Activated CD8-positive, alpha-beta T cell treated with anti-CD3 and anti-CD28 coated beads, Interleukin-2, amount 10 ng/mL, durations not matched to agents 7 days and 5 days (primary cell): ENCODE data around the gene ADAMTS20. TPM values are rescaled to one million over a fixed set of nuclear protein-coding genes. Genes with fewer than 3 reads are reported as not detected.
"Not testable (repeated sequence)": the region's sequence is repeated elsewhere in the genome, so short reads cannot be mapped to it uniquely, and the experiment has no call there.

Source experiments
- ATAC-seq: fragments of 150-1000 bp; cut with Tn5 transposase; one replicate; pipeline ENCODE4 v1.10.0; 2021; ENCODE audit warnings: moderate library complexity
- CTCF ChIA-PET: fragments of 350-600 bp; sonication (Branson Sonifier 250); formaldehyde crosslinking; loops from one replicate; lab custom pipeline; 2021; ENCODE audit warnings: antibody characterized with exemption; lab: Charles Lee
- POLR2A ChIA-PET: fragments of 350-600 bp; sonication (Branson Sonifier 250); formaldehyde crosslinking; loops from one replicate; lab custom pipeline; 2021; ENCODE audit warnings: antibody characterized with exemption; lab: Charles Lee
- DNase-seq: peaks from one replicate; pipeline ENCODE4 v3.0.0-alpha.2; 2020
- H3K27ac Mint-ChIP-seq: one replicate; pipeline ENCODE4 v1.8.0; 2021; ENCODE audit warnings: mild to moderate bottlenecking, mixed read lengths
- H3K27me3 Mint-ChIP-seq: one replicate; pipeline ENCODE4 v1.8.0; 2021; ENCODE audit warnings: low read depth, mixed read lengths
- H3K36me3 Mint-ChIP-seq: one replicate; pipeline ENCODE4 v1.8.0; 2021; ENCODE audit warnings: low read depth, mixed read lengths
- H3K4me1 Mint-ChIP-seq: one replicate; pipeline ENCODE4 v1.8.0; 2021; ENCODE audit warnings: low read depth, mixed read lengths
- H3K4me3 Mint-ChIP-seq: one replicate; pipeline ENCODE4 v1.8.0; 2021; ENCODE audit warnings: mild to moderate bottlenecking, mixed read lengths
- H3K9me3 Mint-ChIP-seq: one replicate; pipeline ENCODE4 v1.8.0; 2022; ENCODE audit warnings: mixed read lengths; ENCODE audit not compliant: insufficient read depth
- total RNA-seq, 2 experiments: library from RNA; stranded (reverse); gene quantifications; one replicate each; pipeline ENCODE4 v1.2.3, GENCODE V29; 2021

ADAMTS20 gene
- total RNA-seq, 2 experiments from 2014 or later = not detected

- no peak overlapping the region for H3K4me3 Mint-ChIP-seq
- ATAC-seq (no peak), DNase-seq (no peak)
- no peak overlapping the region for H3K27ac Mint-ChIP-seq
- ChIA-PET POLR2A (no interaction called here), CTCF (no interaction called here)
- H3K9me3 Mint-ChIP-seq = no peaks in the 10 kb centered on the region
- no peaks in the 10 kb centered on the region for H3K36me3 Mint-ChIP-seq
- no peaks in the 10 kb centered on the region for H3K27me3 Mint-ChIP-seq
- H3K4me1 Mint-ChIP-seq = no peaks in the 10 kb centered on the region
These were observed 149.6 kb downstream of the ADAMTS20 start for GRCh38 chr12:43402436-43402835.

- no peak overlapping the region for H3K4me3 Mint-ChIP-seq
- no peaks in the 10 kb centered on the region for H3K4me1 Mint-ChIP-seq
- ChIA-PET POLR2A (no interaction called here), CTCF (interaction anchor here (0.6 kb wide), 1 partner anchor 136 kb away, joined by 3 read pairs; no protein-coding TSS in a partner anchor)
- H3K36me3 Mint-ChIP-seq = no peaks in the 10 kb centered on the region
- ATAC-seq = no peak
- no peak for DNase-seq
- no peaks in the 10 kb centered on the region for H3K27me3 Mint-ChIP-seq
- H3K9me3 Mint-ChIP-seq = no peaks in the 10 kb centered on the region
- H3K27ac Mint-ChIP-seq = no peak overlapping the region
These were observed 150.9 kb downstream of the ADAMTS20 start for GRCh38 chr12:43401096-43401495.

- H3K36me3 Mint-ChIP-seq = no peaks in the 10 kb centered on the region
- H3K9me3 Mint-ChIP-seq = no peaks in the 10 kb centered on the region
- ATAC-seq = no peak
- no peak for DNase-seq
- H3K4me3 Mint-ChIP-seq = no peak overlapping the region
- no peaks in the 10 kb centered on the region for H3K4me1 Mint-ChIP-seq
- no peaks in the 10 kb centered on the region for H3K27me3 Mint-ChIP-seq
- POLR2A ChIA-PET = no interaction called here
- CTCF ChIA-PET = no interaction called here
- H3K27ac Mint-ChIP-seq = no peak overlapping the region
These were observed 155.3 kb downstream of the ADAMTS20 start for GRCh38 chr12:43396671-43397070.

- Mint-ChIP-seq H3K27me3 (no peaks in the 10 kb centered on the region), H3K4me1 (no peaks in the 10 kb centered on the region), H3K27ac (no peak overlapping the region), H3K4me3 (no peak overlapping the region), H3K36me3 (no peaks in the 10 kb centered on the region), H3K9me3 (no peaks in the 10 kb centered on the region)
- CTCF ChIA-PET = interaction anchor here (1.2 kb wide), 1 partner anchor 15 kb away, joined by 3 read pairs; no protein-coding TSS in a partner anchor
- ATAC-seq (no peak), DNase-seq (no peak)
- POLR2A ChIA-PET = no interaction called here
These were observed 159.9 kb downstream of the ADAMTS20 start for GRCh38 chr12:43392116-43392515.

- ATAC-seq = no peak
These were observed 170.1 kb downstream of the ADAMTS20 start for GRCh38 chr12:43381879-43382278.

GRCh38 chr12:43378448-43378847 lies 173.6 kb downstream of the ADAMTS20 start:
- Mint-ChIP-seq H3K36me3 (no peaks in the 10 kb centered on the region), H3K27me3 (no peaks in the 10 kb centered on the region), H3K4me1 (no peaks in the 10 kb centered on the region), H3K4me3 (no peak overlapping the region), H3K9me3 (peaks cover 4% of the 10 kb centered on the region), H3K27ac (no peak overlapping the region)
- ATAC-seq (no peak), DNase-seq (no peak)
- POLR2A ChIA-PET = no interaction called here
- CTCF ChIA-PET = no interaction called here

More at GRCh38 chr12:43381879-43382278, 170.1 kb downstream of the ADAMTS20 start:
- H3K36me3 Mint-ChIP-seq = no peaks in the 10 kb centered on the region
- ChIA-PET CTCF (no interaction called here), POLR2A (no interaction called here)
- H3K27me3 Mint-ChIP-seq = no peaks in the 10 kb centered on the region
- no peaks in the 10 kb centered on the region for H3K4me1 Mint-ChIP-seq
- peaks cover 4% of the 10 kb centered on the region for H3K9me3 Mint-ChIP-seq
- no peak overlapping the region for H3K27ac Mint-ChIP-seq
- no peak overlapping the region for H3K4me3 Mint-ChIP-seq
- no peak for DNase-seq

- DNase-seq (no peak), ATAC-seq (no peak)
- no peak overlapping the region for H3K27ac Mint-ChIP-seq
- H3K4me3 Mint-ChIP-seq = no peak overlapping the region
- H3K9me3 Mint-ChIP-seq = no peaks in the 10 kb centered on the region
- H3K36me3 Mint-ChIP-seq = no peaks in the 10 kb centered on the region
- no peaks in the 10 kb centered on the region for H3K4me1 Mint-ChIP-seq
- CTCF ChIA-PET = no interaction called here
- POLR2A ChIA-PET = no interaction called here
- no peaks in the 10 kb centered on the region for H3K27me3 Mint-ChIP-seq
These were observed 181.7 kb downstream of the ADAMTS20 start for GRCh38 chr12:43370263-43370662.

- H3K27me3 Mint-ChIP-seq = no peaks in the 10 kb centered on the region
- no peak for DNase-seq
- no peak for ATAC-seq
- no peaks in the 10 kb centered on the region for H3K36me3 Mint-ChIP-seq
- no peaks in the 10 kb centered on the region for H3K9me3 Mint-ChIP-seq
- ChIA-PET CTCF (no interaction called here), POLR2A (no interaction called here)
- no peak overlapping the region for H3K27ac Mint-ChIP-seq
- no peaks in the 10 kb centered on the region for H3K4me1 Mint-ChIP-seq
- no peak overlapping the region for H3K4me3 Mint-ChIP-seq
These were observed 188.9 kb downstream of the ADAMTS20 start for GRCh38 chr12:43362910-43363694.

GRCh38 chr12:43361031-43361710 lies 190.8 kb downstream of the ADAMTS20 start:
- CTCF ChIA-PET = no interaction called here

GRCh38 chr12:43360001-43360400 lies 192.0 kb downstream of the ADAMTS20 start:
- CTCF ChIA-PET = not testable (repeated sequence)

More at GRCh38 chr12:43361031-43361710, 190.8 kb downstream of the ADAMTS20 start:
- Mint-ChIP-seq H3K4me1 (no peaks in the 10 kb centered on the region), H3K27ac (no peak overlapping the region), H3K9me3 (no peaks in the 10 kb centered on the region), H3K36me3 (no peaks in the 10 kb centered on the region), H3K27me3 (no peaks in the 10 kb centered on the region), H3K4me3 (no peak overlapping the region)
- DNase-seq (no peak), ATAC-seq (no peak)
- POLR2A ChIA-PET = no interaction called here

GRCh38 chr12:43357141-43357540 lies 194.9 kb downstream of the ADAMTS20 start:
- CTCF ChIA-PET = no interaction called here
- Mint-ChIP-seq H3K9me3 (no peaks in the 10 kb centered on the region), H3K36me3 (no peaks in the 10 kb centered on the region), H3K27me3 (no peaks in the 10 kb centered on the region), H3K4me1 (no peaks in the 10 kb centered on the region), H3K4me3 (no peak overlapping the region), H3K27ac (no peak overlapping the region)
- POLR2A ChIA-PET = no interaction called here
- ATAC-seq = no peak
- no peak for DNase-seq

More at GRCh38 chr12:43360001-43360400, 192.0 kb downstream of the ADAMTS20 start:
- DNase-seq, POLR2A ChIA-PET, H3K4me1 Mint-ChIP-seq, ATAC-seq, H3K36me3 Mint-ChIP-seq, H3K4me3 Mint-ChIP-seq, H3K27me3 Mint-ChIP-seq, H3K27ac Mint-ChIP-seq, H3K9me3 Mint-ChIP-seq: not testable (repeated sequence)

- Mint-ChIP-seq H3K9me3 (no peaks in the 10 kb centered on the region), H3K4me3 (no peak overlapping the region)
- ATAC-seq = no peak
These were observed 200.0 kb downstream of the ADAMTS20 start for GRCh38 chr12:43352001-43352400.

More at GRCh38 chr12:43352001-43352400, 200.0 kb downstream of the ADAMTS20 start:
- ChIA-PET CTCF (no interaction called here), POLR2A (no interaction called here)
- no peak overlapping the region for H3K27ac Mint-ChIP-seq
- no peaks in the 10 kb centered on the region for H3K36me3 Mint-ChIP-seq
- no peaks in the 10 kb centered on the region for H3K4me1 Mint-ChIP-seq
- no peaks in the 10 kb centered on the region for H3K27me3 Mint-ChIP-seq
- no peak for DNase-seq
